Cortex of kidney (tissue), 1 donor: ENCODE measurements around the gene CHCHD6.

ENCODE experiments used
- DNase-seq: peaks from one replicate; lab custom pipeline; 2025; lab: John Stamatoyannopoulos, UW

The CHCHD6 gene

GRCh38 chr3:126979046-126979628 is 275.1 kb downstream of the CHCHD6 start:
- DNase-seq: no peak

- DNase-seq: no peak
Observed at GRCh38 chr3:126980266-126980811, 276.3 kb downstream of the CHCHD6 start.

- no peak for DNase-seq
Observed at GRCh38 chr3:126982126-126982470, 278.1 kb downstream of the CHCHD6 start.

- no peak for DNase-seq
Observed at GRCh38 chr3:126982471-126983175, 278.6 kb downstream of the CHCHD6 start, which contains the start of gene PLXNA1. PLXNA1 (plus strand) TSS chr3:126983115; CDS start chr3:126988594, 5,479 bp downstream.

- DNase-seq: no peak
Observed at GRCh38 chr3:126983276-126983652, 279.2 kb downstream of the CHCHD6 start.

- no peak for DNase-seq
Observed at GRCh38 chr3:126983653-126984390, 279.8 kb downstream of the CHCHD6 start.

- no peak for DNase-seq
Observed at GRCh38 chr3:126984391-126985131, 280.5 kb downstream of the CHCHD6 start.

GRCh38 chr3:126985132-126985985 is 281.3 kb downstream of the CHCHD6 start:
- no peak for DNase-seq

- DNase-seq: no peak
Observed at GRCh38 chr3:126986001-126986400, 282.0 kb downstream of the CHCHD6 start.

GRCh38 chr3:126987129-126987528 is 283.1 kb downstream of the CHCHD6 start:
- DNase-seq: no peak

GRCh38 chr3:126987596-126987995 is 283.6 kb downstream of the CHCHD6 start:
- DNase-seq: no peak

- no peak for DNase-seq
Observed at GRCh38 chr3:126988451-126989021, 284.5 kb downstream of the CHCHD6 start.

- DNase-seq: no peak
Observed at GRCh38 chr3:126989316-126990023, 285.4 kb downstream of the CHCHD6 start.

GRCh38 chr3:126990024-126990700 is 286.1 kb downstream of the CHCHD6 start:
- no peak for DNase-seq

GRCh38 chr3:126990890-126991289 is 286.9 kb downstream of the CHCHD6 start:
- no peak for DNase-seq

GRCh38 chr3:126991366-126992200 is 287.5 kb downstream of the CHCHD6 start:
- no peak for DNase-seq

- DNase-seq: no peak
Observed at GRCh38 chr3:126992216-126992615, 288.2 kb downstream of the CHCHD6 start.

- DNase-seq: no peak
Observed at GRCh38 chr3:126992776-126993175, 288.7 kb downstream of the CHCHD6 start.

GRCh38 chr3:126993436-126993835 is 289.4 kb downstream of the CHCHD6 start:
- no peak for DNase-seq
